GM12874 (cell line): ENCODE data around the gene NLGN3.

Experiments used
- TF ChIP-seq, protein P1 (sequence below): IDR thresholded peaks from 2 replicates; pipeline ENCODE4 v1.5.1; 2011; ENCODE audit warnings: low read depth, mild to moderate bottlenecking, control low read depth, low read length, moderate library complexity; ENCODE audit not compliant: insufficient read depth

Gene NLGN3

GRCh38 chrX:71173440-71173839, 28.8 kb downstream of the NLGN3 start:
- TF ChIP-seq, protein P1, sequence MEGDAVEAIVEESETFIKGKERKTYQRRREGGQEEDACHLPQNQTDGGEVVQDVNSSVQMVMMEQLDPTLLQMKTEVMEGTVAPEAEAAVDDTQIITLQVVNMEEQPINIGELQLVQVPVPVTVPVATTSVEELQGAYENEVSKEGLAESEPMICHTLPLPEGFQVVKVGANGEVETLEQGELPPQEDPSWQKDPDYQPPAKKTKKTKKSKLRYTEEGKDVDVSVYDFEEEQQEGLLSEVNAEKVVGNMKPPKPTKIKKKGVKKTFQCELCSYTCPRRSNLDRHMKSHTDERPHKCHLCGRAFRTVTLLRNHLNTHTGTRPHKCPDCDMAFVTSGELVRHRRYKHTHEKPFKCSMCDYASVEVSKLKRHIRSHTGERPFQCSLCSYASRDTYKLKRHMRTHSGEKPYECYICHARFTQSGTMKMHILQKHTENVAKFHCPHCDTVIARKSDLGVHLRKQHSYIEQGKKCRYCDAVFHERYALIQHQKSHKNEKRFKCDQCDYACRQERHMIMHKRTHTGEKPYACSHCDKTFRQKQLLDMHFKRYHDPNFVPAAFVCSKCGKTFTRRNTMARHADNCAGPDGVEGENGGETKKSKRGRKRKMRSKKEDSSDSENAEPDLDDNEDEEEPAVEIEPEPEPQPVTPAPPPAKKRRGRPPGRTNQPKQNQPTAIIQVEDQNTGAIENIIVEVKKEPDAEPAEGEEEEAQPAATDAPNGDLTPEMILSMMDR = no peak

- TF ChIP-seq, protein P1 = no peak
These were observed 30.2 kb downstream of the NLGN3 start for GRCh38 chrX:71174795-71175194.

- TF ChIP-seq, protein P1 = no peak
These were observed 30.9 kb downstream of the NLGN3 start for GRCh38 chrX:71175531-71175930.

- TF ChIP-seq, protein P1 = no peak
These were observed 32.7 kb downstream of the NLGN3 start for GRCh38 chrX:71177327-71177726.

DNA sequence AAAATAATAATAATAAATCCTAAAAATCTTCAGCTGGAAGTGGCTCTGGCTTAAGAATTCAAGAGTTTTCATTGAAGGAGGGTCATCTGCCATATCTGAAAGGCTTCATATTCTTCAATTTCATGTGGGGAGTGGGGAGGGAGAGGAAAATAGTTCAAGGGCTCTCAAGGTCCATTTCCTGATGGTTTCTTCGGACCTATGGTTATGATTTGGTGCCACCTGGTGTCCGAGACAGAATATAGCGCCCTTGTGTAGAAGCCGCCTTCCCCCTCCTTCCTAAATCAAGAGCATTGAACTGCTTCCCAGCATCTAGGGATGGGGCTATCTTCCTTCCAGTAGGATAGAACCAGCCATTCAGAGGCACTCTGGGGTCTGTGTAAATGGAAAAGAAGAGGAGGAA, 34.3 kb downstream of the NLGN3 start:
- TF ChIP-seq, protein P1 = peak; percentile 50

GRCh38 chrX:71181558-71181909, 36.9 kb downstream of the NLGN3 start:
- TF ChIP-seq, protein P1 = no peak

DNA sequence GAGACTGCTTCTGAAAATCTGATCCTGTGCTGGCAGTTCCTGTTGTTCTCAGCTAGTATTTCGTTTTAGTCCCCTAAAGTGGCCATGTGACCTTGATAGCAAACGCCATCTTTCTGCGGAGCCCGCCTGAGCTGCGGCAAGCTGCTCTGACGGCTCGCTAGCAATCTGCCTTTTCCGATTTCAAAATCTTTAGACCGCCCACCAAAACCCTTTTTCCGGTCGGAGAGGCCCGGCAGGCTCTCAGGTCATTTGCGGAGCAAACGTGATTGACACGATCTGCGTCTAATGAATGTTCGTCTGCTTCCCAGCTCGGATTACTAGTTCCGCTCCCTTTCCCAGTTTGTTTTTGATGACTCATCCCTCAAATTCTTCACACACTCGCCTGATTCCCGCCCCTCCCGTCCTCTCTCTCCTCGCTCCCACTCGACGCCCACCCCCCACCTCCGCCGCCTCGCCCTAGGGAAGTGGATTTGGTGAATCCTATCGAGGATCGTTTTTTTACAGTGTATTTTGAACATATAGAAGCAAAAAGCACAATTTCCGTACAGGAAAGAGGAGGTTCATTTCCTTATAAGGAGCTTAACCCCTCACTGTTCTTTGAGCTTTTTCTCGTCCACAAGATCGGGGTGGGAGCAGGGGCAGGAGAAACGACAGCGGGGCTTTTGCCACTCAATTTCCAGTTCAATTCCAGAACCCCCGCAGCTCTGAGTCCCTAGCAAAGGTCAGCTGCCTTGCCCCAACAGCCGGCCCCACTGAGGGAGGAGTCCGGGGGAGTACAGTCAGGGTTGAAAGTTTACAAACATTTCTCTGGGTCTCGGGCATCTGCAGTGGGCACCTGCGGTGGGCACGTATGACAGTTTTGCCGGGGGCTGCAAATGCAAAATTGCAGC, 37.5 kb downstream of the NLGN3 start:
- TF ChIP-seq, protein P1 = no peak
